GM10266 (cell line): ENCODE data around the gene IRAK4.

Source experiments
- DNase-seq: peaks from one replicate; pipeline ENCODE4 v3.0.0; 2012; ENCODE audit errors: extremely low spot score
- CTCF ChIP-seq: IDR thresholded peaks from 2 replicates; pipeline ENCODE4 v1.5.1; 2012; ENCODE audit warnings: mild to moderate bottlenecking, low read depth; ENCODE audit not compliant: control insufficient read depth, insufficient read depth; ENCODE audit errors: missing control alignments

The IRAK4 gene

DNA sequence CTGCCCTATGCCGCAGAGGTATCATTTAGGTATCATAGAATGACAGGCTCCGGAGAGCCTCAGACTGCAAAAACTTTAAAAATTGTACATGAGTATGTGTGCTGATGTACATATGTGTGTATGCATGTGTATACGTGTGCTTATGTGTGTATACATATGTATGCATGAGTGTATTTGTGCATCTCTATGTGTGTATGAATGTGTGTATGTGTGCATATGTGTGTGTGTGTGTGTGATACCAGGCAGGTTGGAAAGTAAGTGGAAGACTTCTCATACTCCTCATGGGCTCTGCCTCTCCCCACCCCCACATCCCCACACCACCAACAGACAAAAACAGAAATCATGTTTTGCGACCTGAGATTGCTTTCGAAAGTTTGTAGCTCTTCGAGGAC is 76.5 kb downstream of the IRAK4 start:
- peak; percentile 23 for DNase-seq
- TF ChIP-seq CTCF: no peak

DNA sequence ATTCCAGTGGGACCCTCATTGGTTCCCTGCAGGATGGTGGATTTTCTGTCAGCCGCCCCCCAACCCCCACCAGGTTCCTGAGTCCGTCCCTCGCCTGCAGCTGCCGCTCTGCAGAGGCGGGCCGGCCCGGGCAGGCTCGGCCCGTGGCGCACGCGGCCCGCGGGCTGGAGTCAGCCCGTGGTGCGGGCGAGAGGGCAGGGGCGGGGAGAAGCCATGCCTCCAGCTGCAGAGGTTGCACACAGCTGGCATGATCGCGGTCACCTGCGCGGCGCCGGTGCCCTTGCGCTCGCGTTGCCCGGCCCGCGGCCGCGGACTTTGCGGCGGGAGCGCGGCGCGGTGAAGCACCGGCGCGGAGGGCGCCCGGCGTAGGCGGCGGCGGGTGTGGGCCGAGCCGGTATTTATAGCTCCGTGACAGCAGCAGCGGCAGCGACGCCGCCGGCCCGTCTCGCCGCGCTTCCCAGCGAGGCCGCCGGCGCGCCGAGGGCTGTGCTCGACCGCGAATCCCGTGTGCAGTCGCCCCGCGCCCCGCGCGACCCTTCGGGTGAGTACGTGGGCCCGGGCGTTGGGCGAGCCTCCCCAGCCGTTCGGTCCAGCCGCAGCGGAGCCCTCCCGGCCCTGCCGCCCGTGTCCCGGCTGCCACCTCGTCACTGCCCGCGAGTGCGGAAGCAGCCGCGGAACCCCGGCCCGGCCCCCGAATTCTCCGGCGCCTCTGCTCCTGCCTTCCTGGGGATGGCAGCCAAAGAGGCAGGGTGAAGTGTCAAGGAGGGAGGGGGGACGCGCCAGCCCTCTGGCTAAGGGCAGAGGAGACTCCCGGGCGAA is 77.1 kb downstream of the IRAK4 start, which contains the start of gene TMEM117:
TSS of gene TMEM117 (plus strand) at position 426 of the 819 bp plus-strand sequence.
- peak; percentile 81 for DNase-seq

GRCh38 chr12:43836475-43836989 is 77.8 kb downstream of the IRAK4 start:
- no peak for TF ChIP-seq CTCF
- no peak for DNase-seq

More for the DNA sequence above, 77.1 kb downstream of the IRAK4 start, which contains the start of gene TMEM117:
- no peak for TF ChIP-seq CTCF
